Stimulated activated naive CD4-positive, alpha-beta T cell (primary cell): ENCODE data around the gene ELL3.

Experiments used
- DNase-seq, 6 experiments: peaks; one replicate each; lab custom pipeline; 2025; lab: John Stamatoyannopoulos, UW

ELL3 gene

DNA sequence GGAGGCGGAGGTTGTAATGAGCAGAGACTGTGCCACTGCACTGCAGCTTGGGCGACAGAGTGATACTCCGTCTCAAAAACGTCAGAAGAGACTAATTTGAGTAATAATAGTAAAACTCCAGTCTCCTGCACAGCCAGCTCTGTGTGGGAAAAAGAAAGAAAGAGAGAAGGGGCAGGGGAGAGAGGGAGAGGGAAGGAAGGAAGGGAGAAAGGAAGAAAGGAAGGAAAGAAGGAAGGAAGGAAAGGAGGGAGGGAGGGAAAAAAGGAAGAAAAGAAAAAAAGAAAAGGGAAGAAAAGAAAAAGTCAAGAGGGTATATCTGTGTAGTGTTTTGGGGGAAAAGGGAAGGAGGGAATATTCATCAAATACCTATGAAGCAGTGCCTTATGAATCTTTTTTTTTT, 53.6 kb downstream of the ELL3 start:
- no peak for DNase-seq
